ENCODE data around the gene DHRS12.

DHRS12 gene

GRCh38 chr13:51778392-51778791, 25.6 kb downstream of the DHRS12 start:
- no peak for DNase-seq

GRCh38 chr13:51777921-51778320, 26.0 kb downstream of the DHRS12 start:
- DNase-seq: no peak

GRCh38 chr13:51776179-51776578, 27.8 kb downstream of the DHRS12 start:
- no peak for DNase-seq

- no peak for DNase-seq
Observed at GRCh38 chr13:51773515-51773914, 30.4 kb downstream of the DHRS12 start.

GRCh38 chr13:51772781-51773180, 31.2 kb downstream of the DHRS12 start:
- no peak for DNase-seq

GRCh38 chr13:51772105-51772455, 31.9 kb downstream of the DHRS12 start:
- DNase-seq: no peak

- DNase-seq: no peak
Observed at GRCh38 chr13:51771418-51772104, 32.4 kb downstream of the DHRS12 start.

- DNase-seq: no peak
Observed at GRCh38 chr13:51770681-51771417, 33.1 kb downstream of the DHRS12 start.

GRCh38 chr13:51770160-51770559, 33.8 kb downstream of the DHRS12 start:
- no peak for DNase-seq

GRCh38 chr13:51769455-51770127, 34.4 kb downstream of the DHRS12 start:
- DNase-seq: no peak

- no peak for DNase-seq
Observed at GRCh38 chr13:51768976-51769375, 35.0 kb downstream of the DHRS12 start.

GRCh38 chr13:51768378-51768921, 35.5 kb downstream of the DHRS12 start:
- DNase-seq: no peak

- no peak for DNase-seq
Observed at GRCh38 chr13:51767100-51767499, 36.9 kb downstream of the DHRS12 start.

GRCh38 chr13:51765142-51765515, 38.8 kb downstream of the DHRS12 start:
- no peak for DNase-seq

GRCh38 chr13:51764184-51765141, 39.5 kb downstream of the DHRS12 start:
- DNase-seq: no peak

- no peak for DNase-seq
Observed at GRCh38 chr13:51763486-51763885, 40.5 kb downstream of the DHRS12 start.

GRCh38 chr13:51761643-51762350, 42.2 kb downstream of the DHRS12 start:
- DNase-seq: no peak

GRCh38 chr13:51760592-51760991, 43.4 kb downstream of the DHRS12 start:
- DNase-seq: no peak

GRCh38 chr13:51759240-51759639, 44.7 kb downstream of the DHRS12 start:
- DNase-seq: no peak

GRCh38 chr13:51758691-51759090, 45.3 kb downstream of the DHRS12 start:
- DNase-seq: no peak

GRCh38 chr13:51756651-51757050, 47.3 kb downstream of the DHRS12 start:
- DNase-seq: no peak

Measured in NCI-H774 (cell line).